Astrocyte (in vitro differentiated cells and primary cell): ENCODE data around the gene GPBP1.

ENCODE experiments used
- CTCF ChIP-seq: IDR thresholded peaks from 2 replicates; pipeline ENCODE4 v1.5.1; 2011; ENCODE audit warnings: low read depth, mild to moderate bottlenecking, inconsistent platforms, low read length, moderate library complexity; ENCODE audit not compliant: insufficient read depth
- EZH2 ChIP-seq: IDR thresholded peaks from 2 replicates; pipeline ENCODE4 v1.6.1; 2012; ENCODE audit warnings: mild to moderate bottlenecking, low read length, inconsistent platforms; ENCODE audit not compliant: insufficient read depth

GRCh38 chr5:57175551-57176309 lies 1.9 kb downstream of the GPBP1 start:
- no peak for TF ChIP-seq CTCF
- TF ChIP-seq EZH2: no peak
